Thoracic aorta (tissue), 2 donors: ENCODE results near the gene BEND7. TPM values are rescaled to one million over a fixed set of nuclear protein-coding genes. Genes with fewer than 3 reads are reported as not detected.

Source experiments
- ATAC-seq: fragments of 150-250 bp; one replicate; pipeline ENCODE4 v1.8.0; 2017; ENCODE audit warnings: low read depth; ENCODE audit not compliant: insufficient number of reproducible peaks, low FRiP score
- DNase-seq: peaks from one replicate; pipeline ENCODE4 v3.0.0-alpha.2; 2020; ENCODE audit warnings: low spot score
- H3K27ac ChIP-seq, 2 donors: fragments of 200-600 bp; sonication (generic); 1 replicate in 1 of 2; 2 replicates in 1 of 2; pipeline ENCODE4 v1.5.1; 2016; ENCODE audit warnings: mild to moderate bottlenecking in 2 of 2, moderate library complexity in 2 of 2
- H3K27me3 ChIP-seq: fragments of 200-600 bp; sonication (generic); replicated peaks from 2 replicates; pipeline ENCODE4 v1.6.0; 2016; ENCODE audit warnings: mild to moderate bottlenecking; ENCODE audit not compliant: insufficient read depth
- H3K36me3 ChIP-seq: fragments of 200-600 bp; sonication (generic); one replicate; pipeline ENCODE4 v1.5.1; 2016
- H3K4me1 ChIP-seq, 2 donors: fragments of 200-600 bp; sonication (generic); 1 replicate in 1 of 2; 2 replicates in 1 of 2; pipeline versions ENCODE4 v1.5.1 to v1.6.0; 2016; ENCODE audit warnings: low read depth in 2 of 2, mild to moderate bottlenecking in 1 of 2; ENCODE audit not compliant: control insufficient read depth in 1 of 2
- H3K4me3 ChIP-seq: fragments of 200-600 bp; sonication (generic); 2 replicates; pipeline ENCODE4 v1.5.1; 2016; ENCODE audit warnings: mild to moderate bottlenecking
- H3K9me3 ChIP-seq: fragments of 200-600 bp; sonication (generic); 2 replicates; pipeline ENCODE4 v1.5.1; 2016
- CTCF ChIP-seq: fragments of 200-600 bp; sonication (generic); IDR thresholded peaks from one replicate; pipeline ENCODE4 v1.5.1; 2019; ENCODE audit warnings: antibody characterized with exemption
- total RNA-seq, 2 donors: library from RNA; depleted of rRNA; stranded (reverse); fragments of >200 nt; gene quantifications; one replicate each; pipeline versions ENCODE4 v1.1.0 to v1.2.3, GENCODE V29; 2016

The BEND7 gene
- 10 to 100 TPM; 15.3 to 38.5 TPM for total RNA-seq

GRCh38 chr10:13528875-13529713, at the start of gene BEND7:
Gene BEND7 (minus strand): TSS chr10:13529014. CDS start chr10:13528533, 481 bp downstream.
- DNase-seq (no peak), ATAC-seq (no peak)
- Histone ChIP-seq H3K9me3 (no peaks in the 10 kb centered on the region), H3K4me3 (peak within 1 kb of the TSS; percentile 84), H3K4me1 (peaks cover 5 to 25% of the 10 kb centered on the region in 2 donors), H3K27ac (peak within 1 kb of the TSS; percentile 71 to 83), H3K36me3 (no peaks in the 10 kb centered on the region), H3K27me3 (no peaks in the 10 kb centered on the region)
- no peak for TF ChIP-seq CTCF

GRCh38 chr10:13573960-13574359, 45.1 kb upstream of the BEND7 start:
- Histone ChIP-seq H3K4me3 (no peak overlapping the region), H3K27ac (no peak overlapping the region), H3K27me3 (no peaks in the 10 kb centered on the region), H3K4me1 (no peaks in the 10 kb centered on the region), H3K36me3 (no peaks in the 10 kb centered on the region), H3K9me3 (no peaks in the 10 kb centered on the region)
- ATAC-seq (no peak), DNase-seq (no peak)
- no peak for TF ChIP-seq CTCF

GRCh38 chr10:13571541-13571940, 42.7 kb upstream of the BEND7 start:
- Histone ChIP-seq H3K36me3 (no peaks in the 10 kb centered on the region), H3K4me1 (no peaks in the 10 kb centered on the region), H3K27ac (no peak overlapping the region), H3K27me3 (no peaks in the 10 kb centered on the region), H3K4me3 (no peak overlapping the region), H3K9me3 (no peaks in the 10 kb centered on the region)
- no peak for DNase-seq
- ATAC-seq = no peak
- TF ChIP-seq CTCF = no peak

GRCh38 chr10:13567030-13567429, 38.2 kb upstream of the BEND7 start:
- Histone ChIP-seq H3K36me3 (no peaks in the 10 kb centered on the region), H3K27ac (no peak overlapping the region), H3K4me1 (no peaks in the 10 kb centered on the region), H3K9me3 (no peaks in the 10 kb centered on the region), H3K4me3 (no peak overlapping the region), H3K27me3 (no peaks in the 10 kb centered on the region)
- DNase-seq = no peak
- ATAC-seq = no peak
- no peak for TF ChIP-seq CTCF

- ATAC-seq (no peak), DNase-seq (no peak)
- TF ChIP-seq CTCF = no peak
- H3K27ac ChIP-seq = no peak overlapping the region
- no peaks in the 10 kb centered on the region for H3K36me3 ChIP-seq
- H3K9me3 ChIP-seq = no peaks in the 10 kb centered on the region
- H3K4me1 ChIP-seq = no peaks in the 10 kb centered on the region
- H3K4me3 ChIP-seq = no peak overlapping the region
- no peaks in the 10 kb centered on the region for H3K27me3 ChIP-seq
Observed at GRCh38 chr10:13564576-13564975, 35.8 kb upstream of the BEND7 start.
